Gastroesophageal sphincter (tissue), 4 donors: Measurements from ENCODE around the gene KCNJ12. TPM values are rescaled to one million over a fixed set of nuclear protein-coding genes. Genes with fewer than 3 reads are reported as not detected.

Experiments used
- ATAC-seq: fragments of 150-250 bp; one replicate; pipeline ENCODE4 v1.9.1; 2016; ENCODE audit warnings: mild to moderate bottlenecking, moderate library complexity
- H3K27ac ChIP-seq, 4 donors: fragments of 200-600 bp; sonication (generic) in 3 of 4; 1 replicate in 3 of 4; 2 replicates in 1 of 4; pipeline ENCODE4 v1.5.1; 2016 to 2019
- H3K27me3 ChIP-seq: fragments of 200-600 bp; sonication (generic); one replicate; pipeline ENCODE4 v1.5.1; 2019
- H3K36me3 ChIP-seq, 2 donors: fragments of 200-600 bp; sonication (generic); one replicate each; pipeline ENCODE4 v1.5.1; 2019; ENCODE audit warnings: control low read depth in 1 of 2
- H3K4me1 ChIP-seq, 3 donors: fragments of 200-600 bp; sonication (generic); 1 replicate in 2 of 3; 2 replicates in 1 of 3; pipeline ENCODE4 v1.5.1; 2016 to 2019; ENCODE audit warnings: control low read depth in 2 of 3
- H3K4me3 ChIP-seq, 2 donors: fragments of 200-600 bp; sonication (generic); one replicate each; pipeline ENCODE4 v1.5.1; 2019; ENCODE audit warnings: mild to moderate bottlenecking in 1 of 2, moderate library complexity in 1 of 2
- H3K9me3 ChIP-seq, 3 donors: fragments of 200-600 bp; sonication (generic); one replicate each; pipeline ENCODE4 v1.5.1; 2017 to 2019; ENCODE audit warnings: control low read depth in 2 of 3
- EP300 ChIP-seq: sonication (generic); formaldehyde crosslinking; IDR thresholded peaks from one replicate; pipeline ENCODE4 v1.6.1; 2017; ENCODE audit warnings: antibody characterized with exemption, mild to moderate bottlenecking
- POLR2A ChIP-seq, 2 donors: fragments of 450-650 bp; IDR thresholded peaks; one replicate each; pipeline ENCODE4 v1.6.1; 2017; ENCODE audit warnings: antibody characterized with exemption in 2 of 2, mild to moderate bottlenecking in 2 of 2, moderate library complexity in 1 of 2
- POLR2AphosphoS5 ChIP-seq: sonication (generic); formaldehyde crosslinking; IDR thresholded peaks from one replicate; pipeline ENCODE4 v1.6.1; 2017; ENCODE audit warnings: antibody characterized with exemption
- WGBS, 2 donors: methylation state at CpG; one replicate each; pipeline ENCODE4 v1.1.5; 2018; ENCODE audit warnings: low coverage in 1 of 2; 5-methylcytosine and 5-hydroxymethylcytosine counted together
- total RNA-seq, 4 donors: library from RNA; depleted of rRNA; stranded (reverse); fragments of >200 nt; gene quantifications; one replicate each; pipeline ENCODE4 v1.1.0, GENCODE V29; 2016
- TF ChIP-seq, protein P1 (sequence below), 4 experiments: fragments of 200-600 bp in 2 of 4; fragments of 450-650 bp in 2 of 4; sonication (generic) in 1 of 4; IDR thresholded peaks; one replicate each; pipeline ENCODE4 v1.5.1; 2017 to 2019; ENCODE audit warnings: antibody characterized with exemption in 4 of 4, mild to moderate bottlenecking in 2 of 4, moderate library complexity in 2 of 4

KCNJ12 gene
- total RNA-seq, 4 donors from 2014 or later, result 0.78 to 3.1 (median 1.9) TPM

DNA sequence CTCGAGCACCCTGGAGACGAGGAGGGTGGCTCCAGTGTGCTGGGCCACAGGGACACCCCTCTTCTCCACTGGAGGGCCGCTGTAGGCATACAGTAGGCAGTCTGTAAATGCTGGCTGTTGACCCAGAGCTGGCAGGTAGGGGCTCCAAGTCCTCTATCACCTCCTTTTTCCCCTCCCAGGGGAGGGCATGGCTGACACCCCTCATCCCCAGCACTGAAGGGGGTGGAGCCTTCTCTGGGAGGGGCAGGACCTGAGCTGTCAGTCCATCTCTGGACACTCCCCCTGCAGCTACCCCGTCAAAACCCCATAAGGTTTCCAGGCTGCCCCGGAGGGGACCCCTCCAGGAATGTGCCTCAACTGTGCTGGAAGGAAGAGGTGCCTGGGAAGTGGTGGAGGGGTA, 2.4 kb downstream of the KCNJ12 start:
- 80% methylated on average over 1 of the region's 5 CpGs; no CpG with 5 or more reads in 1 of the 2 donors for WGBS, 2 donors
- H3K9me3 ChIP-seq, result no peaks in the 10 kb centered on the region
- H3K27ac ChIP-seq, result no peak overlapping the region
- TF ChIP-seq POLR2AphosphoS5, result no peak
- peak overlapping the region in 1 of 2 donors; percentile 61 for H3K4me3 ChIP-seq
- ATAC-seq, result no peak
- H3K27me3 ChIP-seq, result peaks cover 65% of the 10 kb centered on the region
- H3K4me1 ChIP-seq, result peaks cover 0 to 43% (median 10%) of the 10 kb centered on the region in 3 donors
- no peaks in the 10 kb centered on the region for H3K36me3 ChIP-seq

DNA sequence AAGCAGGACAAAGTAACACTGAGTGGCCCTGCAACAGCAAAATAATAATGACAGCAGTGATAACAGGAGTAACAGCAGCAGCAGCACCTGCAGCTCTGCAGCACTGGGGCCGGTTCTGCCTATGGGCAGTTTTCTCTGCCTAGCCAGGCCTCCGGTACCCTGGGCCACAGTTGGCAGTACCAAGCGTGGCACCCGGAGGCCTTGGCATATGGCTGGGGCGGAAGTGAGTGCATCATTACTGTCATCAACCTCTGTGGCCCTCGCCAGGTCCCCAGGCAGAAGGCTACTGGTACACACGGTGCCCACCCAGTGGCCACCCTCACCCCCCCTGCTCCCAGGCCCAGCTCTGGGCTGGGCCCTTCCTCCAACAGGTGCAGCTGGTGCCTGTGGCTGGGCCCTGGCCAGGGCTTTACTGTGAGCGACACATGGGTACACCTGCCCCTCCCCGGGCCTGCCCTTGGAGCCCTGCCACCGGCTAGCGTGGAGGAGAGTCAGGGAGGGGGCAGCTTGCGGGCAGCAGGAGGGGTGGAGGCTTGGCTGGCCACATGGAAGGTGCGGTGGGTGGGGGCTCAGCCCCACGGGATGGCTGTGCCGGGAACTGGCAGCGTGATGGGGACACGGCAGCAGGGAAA, 3.0 kb downstream of the KCNJ12 start:
- TF ChIP-seq POLR2AphosphoS5, result no peak
- TF ChIP-seq, protein P1, sequence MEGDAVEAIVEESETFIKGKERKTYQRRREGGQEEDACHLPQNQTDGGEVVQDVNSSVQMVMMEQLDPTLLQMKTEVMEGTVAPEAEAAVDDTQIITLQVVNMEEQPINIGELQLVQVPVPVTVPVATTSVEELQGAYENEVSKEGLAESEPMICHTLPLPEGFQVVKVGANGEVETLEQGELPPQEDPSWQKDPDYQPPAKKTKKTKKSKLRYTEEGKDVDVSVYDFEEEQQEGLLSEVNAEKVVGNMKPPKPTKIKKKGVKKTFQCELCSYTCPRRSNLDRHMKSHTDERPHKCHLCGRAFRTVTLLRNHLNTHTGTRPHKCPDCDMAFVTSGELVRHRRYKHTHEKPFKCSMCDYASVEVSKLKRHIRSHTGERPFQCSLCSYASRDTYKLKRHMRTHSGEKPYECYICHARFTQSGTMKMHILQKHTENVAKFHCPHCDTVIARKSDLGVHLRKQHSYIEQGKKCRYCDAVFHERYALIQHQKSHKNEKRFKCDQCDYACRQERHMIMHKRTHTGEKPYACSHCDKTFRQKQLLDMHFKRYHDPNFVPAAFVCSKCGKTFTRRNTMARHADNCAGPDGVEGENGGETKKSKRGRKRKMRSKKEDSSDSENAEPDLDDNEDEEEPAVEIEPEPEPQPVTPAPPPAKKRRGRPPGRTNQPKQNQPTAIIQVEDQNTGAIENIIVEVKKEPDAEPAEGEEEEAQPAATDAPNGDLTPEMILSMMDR (IDR thresholded peaks at IDR 0.05), result no peak
- TF ChIP-seq EP300, result no peak
- TF ChIP-seq POLR2A (IDR thresholded peaks at IDR 0.05), result no peak
- Histone ChIP-seq H3K4me1 (peaks cover 0 to 43% (median 10%) of the 10 kb centered on the region in 3 donors), H3K36me3 (no peaks in the 10 kb centered on the region), H3K9me3 (no peaks in the 10 kb centered on the region), H3K27ac (no peak overlapping the region), H3K27me3 (peaks cover 65% of the 10 kb centered on the region), H3K4me3 (no peak overlapping the region)
- no peak for ATAC-seq
- WGBS, 2 donors, result no CpG with 5 or more reads among the region's 17 CpGs

DNA sequence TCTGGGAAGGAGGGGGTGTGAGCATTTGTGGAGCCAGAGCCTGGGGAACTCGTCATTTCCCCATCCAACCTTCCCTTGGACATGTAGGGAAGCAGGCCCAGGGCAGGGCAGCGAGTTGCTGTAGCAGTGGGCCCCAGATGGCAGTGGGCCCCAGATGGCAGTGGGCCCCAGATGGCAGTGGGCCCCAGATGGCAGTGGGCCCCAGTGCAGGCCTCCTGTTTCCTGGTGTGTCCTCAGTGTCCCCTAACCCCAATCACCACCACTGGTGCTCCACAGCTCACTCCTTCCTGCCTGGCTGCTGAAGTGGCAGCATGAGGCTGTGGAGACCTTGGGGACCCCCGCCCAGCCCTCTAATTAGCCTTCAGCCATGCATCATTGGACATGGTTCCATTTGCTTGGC, 4.5 kb downstream of the KCNJ12 start:
- no peak for TF ChIP-seq POLR2A (IDR thresholded peaks at IDR 0.05)
- H3K4me3 ChIP-seq, result no peak overlapping the region
- H3K27me3 ChIP-seq, result peaks cover 60% of the 10 kb centered on the region
- WGBS, 2 donors, result 100% methylated on average over 2 of the region's 3 CpGs; no CpG with 5 or more reads in 1 of the 2 donors
- no peak for ATAC-seq
- no peaks in the 10 kb centered on the region for H3K36me3 ChIP-seq
- H3K9me3 ChIP-seq, result no peaks in the 10 kb centered on the region
- peaks cover 0 to 43% (median 10%) of the 10 kb centered on the region in 3 donors for H3K4me1 ChIP-seq
- no peak overlapping the region for H3K27ac ChIP-seq

DNA sequence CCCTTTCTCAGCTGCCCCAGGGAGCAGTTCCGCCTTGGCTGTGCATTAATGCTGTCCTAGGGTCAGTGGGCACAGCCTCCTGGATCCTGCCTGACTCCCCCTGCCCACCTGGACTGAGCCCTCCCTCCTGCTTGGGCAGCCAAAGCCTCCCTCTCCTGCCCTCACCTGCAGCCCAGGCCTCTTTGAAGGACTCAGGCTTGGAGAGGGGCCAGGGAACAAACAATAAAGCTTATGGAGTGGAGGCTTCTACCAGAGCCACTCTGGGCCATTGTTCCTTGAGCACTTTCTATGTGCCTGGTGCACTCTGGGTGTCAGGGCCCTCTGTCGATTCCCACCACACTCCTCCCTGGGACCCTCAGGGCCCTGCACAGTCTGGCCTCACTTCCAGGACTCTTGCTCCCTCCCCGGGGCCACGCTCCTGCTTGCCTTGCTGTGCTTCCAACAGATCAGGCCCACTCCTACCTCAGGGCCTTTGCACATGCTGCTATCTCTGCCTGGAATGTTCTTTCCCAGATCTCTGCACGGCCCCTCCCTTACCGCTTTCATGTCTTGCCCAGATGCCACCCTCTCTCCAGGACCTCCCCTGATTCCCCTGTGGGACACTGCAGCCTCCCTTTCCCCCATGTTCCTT, 5.0 kb downstream of the KCNJ12 start:
- Histone ChIP-seq H3K4me1 (peaks cover 0 to 38% (median 10%) of the 10 kb centered on the region in 3 donors), H3K36me3 (no peaks in the 10 kb centered on the region), H3K9me3 (no peaks in the 10 kb centered on the region), H3K27me3 (peaks cover 54% of the 10 kb centered on the region), H3K4me3 (no peak overlapping the region), H3K27ac (no peak overlapping the region)
- no peak for TF ChIP-seq POLR2A (IDR thresholded peaks at IDR 0.05)
- no peak for TF ChIP-seq EP300
- TF ChIP-seq POLR2AphosphoS5, result no peak
- TF ChIP-seq, protein P1 (IDR thresholded peaks at IDR 0.05), result no peak
- 85 to 97% methylated on average over 4 to 5 of the region's 6 CpGs for WGBS, 2 donors
- no peak for ATAC-seq

- no peak for ATAC-seq
- H3K4me3 ChIP-seq, result no peak overlapping the region
- 86 to 87% methylated on average over 2 to 5 of the region's 29 CpGs for WGBS, 2 donors
- H3K4me1 ChIP-seq, result peaks cover 0 to 22% (median 2%) of the 10 kb centered on the region in 3 donors
- no peaks in the 10 kb centered on the region for H3K9me3 ChIP-seq
- H3K27me3 ChIP-seq, result peaks cover 38% of the 10 kb centered on the region
- no peak overlapping the region for H3K27ac ChIP-seq
- TF ChIP-seq, protein P1 (IDR thresholded peaks at IDR 0.05), result no peak
- TF ChIP-seq EP300 (no peak), POLR2AphosphoS5 (no peak), POLR2A (IDR thresholded peaks at IDR 0.05) (no peak)
- H3K36me3 ChIP-seq, result no peaks in the 10 kb centered on the region
Measured at GRCh38 chr17:21382560-21383495, 6.7 kb downstream of the KCNJ12 start.
